MM.1S (cell line): ENCODE measurements around the gene HECW1.

Experiments
- CTCF ChIP-seq: fragments of 300-600 bp; sonication (generic); IDR thresholded peaks from 2 replicates; pipeline ENCODE4 v1.5.1; 2016; ENCODE audit warnings: antibody characterized with exemption, low read length, mixed read lengths
- EZH2 ChIP-seq: fragments of 300-600 bp; sonication (generic); optimal IDR thresholded peaks from 2 replicates; pipeline ENCODE3; 2017; ENCODE audit warnings: low read depth, mild to moderate bottlenecking, antibody characterized with exemption, low read length, mixed read lengths
- EZH2phosphoT487 ChIP-seq: fragments of 300-600 bp; sonication (generic); IDR thresholded peaks from 2 replicates; pipeline ENCODE4 v1.6.1; 2018; ENCODE audit warnings: antibody characterized with exemption, low read length

- TF ChIP-seq EZH2phosphoT487 (no peak), CTCF (no peak), EZH2 (no peak)
Measured at GRCh38 chr7:43379210-43379609, 266.8 kb downstream of the HECW1 start.
